GM10266 (cell line): ENCODE results near the gene ZFHX2.

Experiments used
- DNase-seq: peaks from one replicate; pipeline ENCODE4 v3.0.0; 2012; ENCODE audit errors: extremely low spot score
- CTCF ChIP-seq: IDR thresholded peaks from 2 replicates; pipeline ENCODE4 v1.5.1; 2012; ENCODE audit warnings: mild to moderate bottlenecking, low read depth; ENCODE audit not compliant: control insufficient read depth, insufficient read depth; ENCODE audit errors: missing control alignments

Gene ZFHX2

GRCh38 chr14:23577710-23578392, 26.3 kb upstream of the ZFHX2 start:
- TF ChIP-seq CTCF, result no peak
- peak; percentile 75 for DNase-seq

- DNase-seq, result peak; percentile 68
- TF ChIP-seq CTCF, result no peak
These were observed 25.6 kb upstream of the ZFHX2 start for GRCh38 chr14:23577004-23577681.

GRCh38 chr14:23573384-23574015, 21.9 kb upstream of the ZFHX2 start:
- no peak for DNase-seq
- no peak for TF ChIP-seq CTCF

GRCh38 chr14:23572836-23573235, 21.3 kb upstream of the ZFHX2 start:
- no peak for TF ChIP-seq CTCF
- DNase-seq, result no peak

- TF ChIP-seq CTCF, result no peak
- DNase-seq, result no peak
These were observed 20.9 kb upstream of the ZFHX2 start for GRCh38 chr14:23572524-23572828.

- no peak for DNase-seq
- no peak for TF ChIP-seq CTCF
These were observed 20.3 kb upstream of the ZFHX2 start for GRCh38 chr14:23571701-23572523.
